Fibroblast of lung (primary cell): ENCODE measurements around the gene IDUA. TPM values are rescaled to one million over a fixed set of nuclear protein-coding genes. Genes with fewer than 3 reads are reported as not detected.

ENCODE experiments used
- DNase-seq, 2 donors: peaks; one replicate each; pipeline versions ENCODE4 v3.0.0 to v3.0.0-alpha.2; 2010; ENCODE audit warnings: low read depth in 2 of 2
- H2AFZ ChIP-seq: 2 replicates; pipeline ENCODE4 v1.5.1; 2012; ENCODE audit warnings: low read length, control low read depth, inconsistent platforms
- H3K27ac ChIP-seq: 2 replicates; pipeline ENCODE4 v1.5.1; 2011; ENCODE audit warnings: low read length, control low read depth; ENCODE audit not compliant: insufficient read depth
- H3K27me3 ChIP-seq: 2 replicates; pipeline ENCODE4 v1.5.1; 2011; ENCODE audit warnings: mild to moderate bottlenecking, low read length; ENCODE audit not compliant: control insufficient read depth, insufficient read depth
- H3K36me3 ChIP-seq: 2 replicates; pipeline ENCODE4 v1.5.1; 2011; ENCODE audit warnings: low read length; ENCODE audit not compliant: control insufficient read depth, insufficient read depth
- H3K4me1 ChIP-seq: 2 replicates; pipeline ENCODE4 v1.5.1; 2011; ENCODE audit warnings: low read length; ENCODE audit not compliant: control insufficient read depth, insufficient read depth; ENCODE audit errors: extremely low read depth
- H3K4me2 ChIP-seq: 2 replicates; pipeline ENCODE4 v1.5.1; 2011; ENCODE audit warnings: low read length, control low read depth; ENCODE audit not compliant: insufficient read depth; ENCODE audit errors: extremely low read depth
- H3K4me3 ChIP-seq, 4 experiments: fragments of 200-600 bp in 1 of 4; sonication (generic) in 1 of 4; replicated peaks in 1 of 4; 2 replicates each; pipeline ENCODE4 v1.5.1; 2011 to 2016; ENCODE audit warnings: low read length in 4 of 4, low read depth in 3 of 4, mild to moderate bottlenecking in 3 of 4, control low read depth in 2 of 4, inconsistent platforms in 1 of 4, mixed read lengths in 1 of 4; ENCODE audit not compliant: insufficient read depth in 1 of 4; ENCODE audit errors: control extremely low read depth in 1 of 4
- H3K79me2 ChIP-seq: 2 replicates; pipeline ENCODE4 v1.5.1; 2012; ENCODE audit warnings: mild to moderate bottlenecking, low read length, inconsistent platforms; ENCODE audit not compliant: control insufficient read depth, insufficient read depth
- H3K9ac ChIP-seq: 2 replicates; pipeline ENCODE4 v1.5.1; 2011; ENCODE audit warnings: mild to moderate bottlenecking, low read length, control low read depth; ENCODE audit not compliant: insufficient read depth
- H3K9me3 ChIP-seq: 2 replicates; pipeline ENCODE4 v1.5.1; 2012; ENCODE audit warnings: low read depth, low read length; ENCODE audit not compliant: control insufficient read depth, insufficient read depth
- H4K20me1 ChIP-seq: 2 replicates; pipeline ENCODE4 v1.5.1; 2011; ENCODE audit warnings: low read length; ENCODE audit not compliant: control insufficient read depth, insufficient read depth; ENCODE audit errors: extremely low read depth
- CTCF ChIP-seq, 2 donors: IDR thresholded peaks in 1 of 2; conservative IDR thresholded peaks in 1 of 2; 1 replicate in 1 of 2; 2 replicates in 1 of 2; pipeline ENCODE4 v1.5.1; 2011 to 2012; ENCODE audit warnings: low read length in 2 of 2, control low read depth in 1 of 2, inconsistent platforms in 1 of 2, low read depth in 1 of 2, mild to moderate bottlenecking in 1 of 2
- EZH2 ChIP-seq: IDR thresholded peaks from 2 replicates; pipeline ENCODE4 v1.5.1; 2012; ENCODE audit warnings: low read length, control low read depth, mild to moderate bottlenecking; ENCODE audit errors: missing control alignments
- polyA plus RNA-seq, 2 donors: library from polyadenylated mRNA; depleted of rRNA in 1 of 2; stranded (reverse) in 1 of 2; unstranded in 1 of 2; fragments of >200 nt; gene quantifications; 2 replicates each; pipeline ENCODE4 v1.2.1, GENCODE V29; 2011 to 2012; ENCODE audit warnings: missing spikeins in 1 of 2
- total RNA-seq: library from RNA; depleted of rRNA; stranded (reverse); fragments of >200 nt; gene quantifications from 2 replicates; pipeline ENCODE4 v1.2.1, GENCODE V29; 2014

Gene IDUA
- total and polyA plus RNA-seq, 2 donors (not counting 1 experiment from before 2014, with no cell fraction given): 3.1 to 11.1 TPM

GRCh38 chr4:999882-1000425, 13.1 kb downstream of the IDUA start:
- no peaks in the 10 kb centered on the region for H4K20me1 ChIP-seq
- no peaks in the 10 kb centered on the region for H3K9me3 ChIP-seq
- TF ChIP-seq EZH2 (no peak), CTCF (conservative IDR thresholded peaks at IDR 0.05 in 1 of 2, IDR thresholded peaks at IDR 0.05 in 1 of 2; ENCODE audit: low read depth in 1 of 2, low read length in 2 of 2) (no peak)
- H2AFZ ChIP-seq: no peak overlapping the region
- peaks cover 48% of the 10 kb centered on the region for H3K27me3 ChIP-seq
- H3K9ac ChIP-seq: no peak overlapping the region
- no peaks in the 10 kb centered on the region for H3K4me1 ChIP-seq
- no peaks in the 10 kb centered on the region for H3K36me3 ChIP-seq
- DNase-seq: no peak
- H3K4me2 ChIP-seq: no peak overlapping the region
- no peak overlapping the region for H3K27ac ChIP-seq
- H3K4me3 ChIP-seq: no peak overlapping the region
- H3K79me2 ChIP-seq: no peaks in the 10 kb centered on the region

- no peak overlapping the region for H3K4me2 ChIP-seq
- no peak for DNase-seq
- H4K20me1 ChIP-seq: no peaks in the 10 kb centered on the region
- H3K79me2 ChIP-seq: no peaks in the 10 kb centered on the region
- no peak overlapping the region for H2AFZ ChIP-seq
- H3K27me3 ChIP-seq: peaks cover 48% of the 10 kb centered on the region
- H3K9me3 ChIP-seq: no peaks in the 10 kb centered on the region
- no peak overlapping the region for H3K4me3 ChIP-seq
- TF ChIP-seq EZH2 (no peak), CTCF (conservative IDR thresholded peaks at IDR 0.05 in 1 of 2, IDR thresholded peaks at IDR 0.05 in 1 of 2; ENCODE audit: low read depth in 1 of 2, low read length in 2 of 2) (no peak)
- H3K27ac ChIP-seq: no peak overlapping the region
- H3K9ac ChIP-seq: no peak overlapping the region
- no peaks in the 10 kb centered on the region for H3K36me3 ChIP-seq
- H3K4me1 ChIP-seq: no peaks in the 10 kb centered on the region
Observed at GRCh38 chr4:1000686-1001260, 13.9 kb downstream of the IDUA start.

GRCh38 chr4:1001561-1002130, 14.8 kb downstream of the IDUA start:
- Histone ChIP-seq H3K79me2 (no peaks in the 10 kb centered on the region), H2AFZ (no peak overlapping the region), H3K9me3 (no peaks in the 10 kb centered on the region), H3K4me1 (no peaks in the 10 kb centered on the region), H3K27ac (no peak overlapping the region), H3K36me3 (no peaks in the 10 kb centered on the region), H3K9ac (no peak overlapping the region), H3K4me3 (no peak overlapping the region), H4K20me1 (no peaks in the 10 kb centered on the region), H3K27me3 (peaks cover 50% of the 10 kb centered on the region), H3K4me2 (no peak overlapping the region)
- TF ChIP-seq EZH2 (no peak), CTCF (conservative IDR thresholded peaks at IDR 0.05 in 1 of 2, IDR thresholded peaks at IDR 0.05 in 1 of 2; ENCODE audit: low read depth in 1 of 2, low read length in 2 of 2) (no peak)
- DNase-seq: no peak
